GM18858 (cell line): ENCODE results near the gene F2R.
A peak's percentile ranks its signal among the peaks of the same experiment; 100 is the strongest.

Experiments
- ATAC-seq: cut with Tn5 transposase; IDR thresholded peaks from one replicate; pipeline ENCODE4 v1.9.1; 2021; ENCODE audit not compliant: unreplicated experiment

Gene F2R

DNA sequence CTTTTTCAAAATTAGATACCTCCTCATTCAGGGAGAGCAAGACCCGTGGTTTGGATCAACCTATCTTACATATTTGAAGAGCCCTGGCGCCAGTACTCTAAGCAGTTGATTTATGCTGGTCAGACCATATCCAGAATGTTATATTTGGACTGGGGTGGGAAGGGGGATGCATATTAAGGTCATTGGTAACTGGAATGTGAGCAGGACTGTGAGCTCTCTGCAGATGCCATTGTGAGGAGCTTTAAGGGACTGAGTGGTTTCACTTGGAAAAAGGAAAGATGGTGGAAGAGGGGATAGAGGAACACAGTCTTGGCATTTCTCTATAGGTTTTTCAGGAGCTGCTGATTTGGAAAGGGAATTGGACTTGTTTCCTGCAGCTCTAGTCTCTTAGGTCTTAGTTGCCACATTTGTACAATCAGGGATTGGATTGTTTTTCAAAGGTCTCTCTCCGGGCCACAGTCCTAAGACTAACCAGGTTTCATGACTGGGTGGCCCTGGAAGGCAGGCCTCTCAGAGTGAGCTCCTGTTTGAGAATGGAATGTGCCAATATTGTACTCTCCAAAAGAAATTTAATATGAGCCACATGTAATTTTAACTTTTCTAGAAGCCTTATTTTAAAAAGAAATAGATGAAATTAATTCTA is 25.8 kb upstream of the F2R start:
- no peak for ATAC-seq

GRCh38 chr5:76690704-76691466 is 25.0 kb upstream of the F2R start:
- no peak for ATAC-seq

- ATAC-seq, result peak; percentile 46
Measured at GRCh38 chr5:76691467-76692273, 24.3 kb upstream of the F2R start.

DNA sequence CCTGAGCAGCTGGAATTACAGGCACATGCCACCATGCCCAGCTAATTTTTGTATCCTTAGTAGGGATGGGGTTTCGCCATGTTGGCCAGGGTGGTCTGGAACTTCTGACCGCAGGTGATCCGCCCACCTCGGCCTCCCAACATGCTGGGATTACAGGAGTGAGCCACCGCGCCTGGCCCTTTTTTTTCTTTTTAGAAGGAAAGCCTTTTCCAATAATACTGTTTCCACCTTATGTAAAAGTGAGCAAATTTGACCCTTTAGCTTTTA is 23.7 kb upstream of the F2R start:
- no peak for ATAC-seq

- no peak for ATAC-seq
Measured at GRCh38 chr5:76692651-76693050, 23.3 kb upstream of the F2R start.

GRCh38 chr5:76693141-76693540 is 22.8 kb upstream of the F2R start:
- ATAC-seq, result no peak

DNA sequence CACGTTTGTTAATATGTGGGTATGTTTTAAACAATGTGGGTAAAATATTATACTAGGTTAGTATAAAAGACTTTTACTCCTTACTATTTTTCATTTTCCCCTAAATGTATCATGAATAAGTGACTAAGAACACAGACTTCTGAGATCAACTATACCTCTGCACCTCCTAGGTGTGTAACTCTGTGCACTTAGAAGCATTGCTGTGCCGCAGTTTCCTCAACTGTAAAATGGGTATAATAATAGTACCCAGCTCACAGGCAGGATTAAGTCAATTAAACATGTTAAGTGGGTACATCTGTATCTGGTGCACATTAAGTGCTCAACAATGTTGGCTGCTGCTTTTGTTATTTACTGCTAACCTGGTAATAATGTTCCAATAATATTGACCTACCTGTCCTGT is 21.6 kb upstream of the F2R start:
- ATAC-seq, result no peak

- ATAC-seq, result no peak
Measured at GRCh38 chr5:76695346-76695745, 20.6 kb upstream of the F2R start.

DNA sequence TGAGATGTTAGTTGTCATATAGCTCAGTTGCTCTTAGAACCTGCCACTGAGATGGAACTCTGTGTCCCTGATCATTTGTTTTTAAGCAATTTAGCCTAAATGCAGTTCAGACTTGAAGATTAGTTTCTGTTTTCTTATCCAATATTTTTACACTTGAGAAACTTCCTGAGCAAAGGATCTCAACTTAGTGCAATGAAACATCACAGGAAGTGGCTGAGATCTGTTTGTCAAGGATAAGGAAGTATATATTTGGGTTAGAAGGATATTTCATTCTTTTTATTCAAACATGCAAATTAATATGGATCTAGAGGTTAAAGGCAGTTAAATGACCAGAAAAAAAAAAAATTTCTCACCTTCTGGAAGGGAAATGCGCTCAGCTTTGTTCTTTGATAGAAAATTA is 19.7 kb upstream of the F2R start:
- no peak for ATAC-seq

GRCh38 chr5:76697670-76698069 is 18.3 kb upstream of the F2R start:
- no peak for ATAC-seq

GRCh38 chr5:76700571-76700970 is 15.4 kb upstream of the F2R start:
- ATAC-seq, result no peak

DNA sequence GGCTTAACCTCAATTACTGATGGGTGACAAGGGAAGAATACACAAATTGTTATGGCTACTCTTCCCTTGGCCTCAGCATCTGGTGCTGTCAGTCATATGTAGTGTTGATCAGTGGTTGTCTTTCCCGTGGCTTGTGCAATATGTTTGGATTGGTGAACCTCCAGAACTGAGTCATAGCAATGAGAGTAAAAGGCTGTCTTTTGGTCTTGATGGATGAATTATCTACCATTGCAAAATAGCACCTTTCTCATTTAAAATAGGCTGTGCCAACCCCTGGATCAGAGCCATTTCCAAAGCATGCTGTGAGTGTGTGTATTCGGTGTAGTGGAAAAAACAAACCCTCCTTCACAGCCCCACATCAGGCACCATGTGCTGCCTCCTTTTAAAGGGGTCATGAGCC is 14.6 kb upstream of the F2R start:
- no peak for ATAC-seq

GRCh38 chr5:76703707-76704106 is 12.2 kb upstream of the F2R start:
- ATAC-seq, result no peak

GRCh38 chr5:76704131-76704663 is 11.7 kb upstream of the F2R start:
- no peak for ATAC-seq

GRCh38 chr5:76705574-76705973 is 10.4 kb upstream of the F2R start:
- no peak for ATAC-seq

DNA sequence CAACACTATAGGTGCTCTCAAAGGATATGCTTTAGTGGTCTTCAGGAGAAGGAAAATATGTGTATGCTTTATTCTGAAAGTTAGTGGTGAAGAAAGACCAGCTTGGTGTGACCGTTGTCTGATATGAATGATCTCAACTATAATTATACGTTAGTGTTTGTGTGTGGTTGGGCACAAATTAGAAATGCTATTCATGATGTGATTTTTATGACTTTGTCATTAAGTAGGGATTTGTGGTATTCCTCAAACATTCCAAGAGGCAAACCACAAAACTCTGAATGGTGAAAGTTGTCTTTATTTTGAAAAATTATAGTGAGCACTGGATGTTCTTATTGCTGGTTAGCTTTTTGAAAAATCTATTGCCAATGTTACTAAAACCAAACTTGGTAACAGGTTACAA is 6.2 kb upstream of the F2R start:
- ATAC-seq, result no peak

DNA sequence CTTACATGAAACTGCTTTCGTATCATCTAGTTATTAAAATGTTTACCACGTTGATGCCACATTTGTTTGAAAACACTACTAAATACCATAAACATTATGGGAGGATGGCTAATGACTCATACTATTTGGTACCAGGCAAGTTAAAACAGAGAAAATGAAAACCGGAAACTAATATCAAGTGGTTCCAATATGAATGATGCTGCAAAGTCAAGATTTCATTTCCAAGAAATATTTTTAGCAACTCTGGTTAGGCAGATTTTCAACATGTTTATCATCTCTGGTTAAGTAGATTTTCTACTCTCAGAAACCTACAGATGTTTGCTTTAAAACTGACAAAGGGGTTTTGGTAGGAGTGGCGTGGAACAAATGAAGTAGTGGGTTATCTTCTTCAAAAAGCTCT is 4.9 kb upstream of the F2R start:
- ATAC-seq, result peak; percentile 55

DNA sequence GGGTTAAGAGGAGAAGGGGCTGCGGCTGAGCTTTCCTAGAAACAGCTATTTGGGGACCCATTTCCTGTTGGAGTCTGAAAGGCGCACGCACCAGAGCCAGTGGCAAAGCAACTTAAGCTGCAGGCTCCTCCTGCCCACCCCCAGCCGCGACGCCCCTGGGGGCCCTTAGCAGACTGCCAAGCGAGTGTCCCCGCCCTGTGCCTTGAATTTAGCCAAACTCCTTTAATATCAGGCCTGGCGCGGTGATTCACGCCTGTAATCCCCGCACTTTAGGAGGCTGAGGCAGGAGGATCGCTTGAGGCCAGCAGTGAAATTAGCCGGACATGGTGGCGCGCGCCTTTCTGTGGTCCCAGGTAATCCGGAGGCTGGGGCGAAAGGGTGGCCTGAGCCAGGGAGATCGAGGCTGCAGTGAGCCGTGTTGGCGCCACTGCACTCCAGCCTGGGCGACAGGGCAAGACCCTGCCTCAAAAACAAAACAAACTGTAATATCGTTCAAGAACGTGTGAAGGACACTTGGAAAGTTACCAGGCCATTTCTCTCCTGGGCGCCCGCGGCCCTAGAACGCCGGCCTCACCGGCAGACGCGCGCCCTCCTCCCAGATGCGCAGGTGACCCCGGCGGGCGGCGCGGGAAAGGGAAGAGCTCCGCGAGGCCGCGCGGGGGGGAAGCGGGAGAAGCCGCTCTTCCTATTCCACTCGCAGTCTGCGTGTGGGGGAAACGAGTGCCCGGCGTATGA is 1.0 kb upstream of the F2R start:
- no peak for ATAC-seq

GRCh38 chr5:76715486-76715735 is 515 bp upstream of the F2R start:
- no peak for ATAC-seq

DNA sequence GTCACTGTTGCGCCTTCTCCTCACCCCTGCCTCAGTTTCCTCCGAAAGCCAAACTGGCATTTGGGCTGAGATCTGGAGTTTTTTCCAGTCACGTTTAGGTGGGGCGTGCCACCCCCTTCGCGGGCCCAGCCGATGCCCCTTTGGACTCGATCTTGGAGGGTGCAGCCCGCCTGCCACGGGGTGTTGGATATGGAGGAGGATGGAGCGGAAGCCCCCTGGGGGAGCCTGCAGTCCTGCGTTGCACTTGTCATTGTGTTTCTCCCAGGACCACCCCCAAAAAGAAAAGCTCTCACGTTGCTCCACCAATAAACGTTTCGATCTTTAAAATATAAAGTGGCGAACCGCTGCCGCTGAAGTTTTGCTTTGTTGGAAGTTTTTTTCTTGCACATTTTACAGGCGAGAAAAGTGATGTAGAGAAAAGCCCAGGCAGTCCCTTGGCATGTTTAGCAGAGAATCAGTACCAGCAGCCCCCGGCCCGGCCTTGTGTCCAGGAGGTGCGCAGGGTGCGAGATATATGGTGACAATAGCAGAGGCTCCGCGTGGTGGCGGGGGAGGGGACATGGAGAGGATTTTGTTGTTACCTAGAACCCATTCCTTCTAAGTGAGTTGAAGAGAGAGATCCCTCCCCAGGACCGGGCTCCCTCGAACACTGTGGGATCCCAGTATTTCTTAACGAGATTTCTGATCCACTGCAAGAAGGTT is 681 bp downstream of the F2R start:
- ATAC-seq, result no peak
